ENCODE data around the gene KAZN. TPM values are rescaled to one million over a fixed set of nuclear protein-coding genes. Genes with fewer than 3 reads are reported as not detected.

KAZN gene
- total and polyA plus RNA-seq, 11 donors = 0.65 to 6.5 (median 2.3) TPM

DNA sequence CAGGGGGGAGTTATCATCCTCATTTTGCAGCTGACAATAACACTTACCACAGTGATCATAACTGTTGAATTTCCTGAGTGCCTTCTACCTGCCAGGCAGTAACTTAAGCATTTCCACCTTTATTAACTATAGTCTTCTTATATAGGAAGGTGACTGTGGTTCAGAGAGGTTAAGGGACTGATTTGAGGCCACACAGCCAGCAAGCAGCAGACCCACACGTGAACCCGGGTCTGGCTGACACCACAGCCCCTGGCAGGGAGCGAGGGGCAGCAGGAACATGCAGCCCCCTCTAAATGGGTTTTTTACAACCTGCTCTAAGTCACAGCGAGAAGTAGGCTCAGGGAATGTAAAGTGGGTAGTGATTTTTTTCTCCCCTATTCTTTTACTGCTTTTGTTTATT lies 248.2 kb downstream of the KAZN start:
- no peak overlapping the region for H3K27ac ChIP-seq
- H3K27me3 ChIP-seq = peaks cover 0 to 15% (median 0%) of the 10 kb centered on the region in 9 donors
- 77 to 86% (median 82%) methylated on average over 4 of the region's 4 CpGs for WGBS, 4 donors
- DNase-seq (no peak), ATAC-seq (no peak)
- H3K4me3 ChIP-seq = no peak overlapping the region
- H3K9me3 ChIP-seq = peaks cover 0 to 17% (median 10%) of the 10 kb centered on the region in 12 donors
- TF ChIP-seq, protein P1, sequence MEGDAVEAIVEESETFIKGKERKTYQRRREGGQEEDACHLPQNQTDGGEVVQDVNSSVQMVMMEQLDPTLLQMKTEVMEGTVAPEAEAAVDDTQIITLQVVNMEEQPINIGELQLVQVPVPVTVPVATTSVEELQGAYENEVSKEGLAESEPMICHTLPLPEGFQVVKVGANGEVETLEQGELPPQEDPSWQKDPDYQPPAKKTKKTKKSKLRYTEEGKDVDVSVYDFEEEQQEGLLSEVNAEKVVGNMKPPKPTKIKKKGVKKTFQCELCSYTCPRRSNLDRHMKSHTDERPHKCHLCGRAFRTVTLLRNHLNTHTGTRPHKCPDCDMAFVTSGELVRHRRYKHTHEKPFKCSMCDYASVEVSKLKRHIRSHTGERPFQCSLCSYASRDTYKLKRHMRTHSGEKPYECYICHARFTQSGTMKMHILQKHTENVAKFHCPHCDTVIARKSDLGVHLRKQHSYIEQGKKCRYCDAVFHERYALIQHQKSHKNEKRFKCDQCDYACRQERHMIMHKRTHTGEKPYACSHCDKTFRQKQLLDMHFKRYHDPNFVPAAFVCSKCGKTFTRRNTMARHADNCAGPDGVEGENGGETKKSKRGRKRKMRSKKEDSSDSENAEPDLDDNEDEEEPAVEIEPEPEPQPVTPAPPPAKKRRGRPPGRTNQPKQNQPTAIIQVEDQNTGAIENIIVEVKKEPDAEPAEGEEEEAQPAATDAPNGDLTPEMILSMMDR (IDR thresholded peaks at IDR 0.05) = no peak
- TF ChIP-seq POLR2A (IDR thresholded peaks at IDR 0.05) = no peak
- no peaks in the 10 kb centered on the region for H3K36me3 ChIP-seq
- no peaks in the 10 kb centered on the region for H3K4me1 ChIP-seq
- intact Hi-C loops (cut with DNase I) = no loop called here

DNA sequence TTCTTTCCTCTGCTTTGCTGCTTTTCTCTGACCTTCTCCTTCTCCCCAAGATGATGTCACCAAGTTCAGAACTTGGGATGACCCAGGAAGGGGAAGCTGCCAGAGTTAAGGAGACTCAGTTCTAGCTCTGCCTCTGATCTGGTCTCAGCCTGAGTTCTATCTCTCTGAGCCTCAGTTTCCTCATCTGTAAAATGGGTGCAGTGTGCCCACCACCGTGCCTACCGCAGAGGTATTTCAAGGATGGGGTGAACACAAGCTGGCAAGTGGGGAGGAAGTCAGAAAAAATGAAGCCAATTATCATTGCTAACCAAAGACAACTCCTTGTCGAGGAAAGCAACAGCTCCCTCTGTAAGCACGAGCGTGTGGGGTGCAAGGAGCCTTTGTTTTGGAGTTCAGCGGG lies 249.7 kb downstream of the KAZN start:
- ATAC-seq (no peak), DNase-seq (no peak)
- no peaks in the 10 kb centered on the region for H3K4me1 ChIP-seq
- H3K4me3 ChIP-seq = no peak overlapping the region
- peaks cover 0 to 22% (median 0%) of the 10 kb centered on the region in 9 donors for H3K27me3 ChIP-seq
- intact Hi-C loops (cut with DNase I) = no loop called here
- WGBS, 4 donors = 82 to 86% (median 84%) methylated on average over 6 of the region's 6 CpGs
- H3K36me3 ChIP-seq = no peaks in the 10 kb centered on the region
- H3K9me3 ChIP-seq = peaks cover 0 to 2% (median 0%) of the 10 kb centered on the region in 12 donors
- H3K27ac ChIP-seq = no peak overlapping the region
- no peak for TF ChIP-seq POLR2A (IDR thresholded peaks at IDR 0.05)
- TF ChIP-seq, protein P1 (IDR thresholded peaks at IDR 0.05) = no peak

DNA sequence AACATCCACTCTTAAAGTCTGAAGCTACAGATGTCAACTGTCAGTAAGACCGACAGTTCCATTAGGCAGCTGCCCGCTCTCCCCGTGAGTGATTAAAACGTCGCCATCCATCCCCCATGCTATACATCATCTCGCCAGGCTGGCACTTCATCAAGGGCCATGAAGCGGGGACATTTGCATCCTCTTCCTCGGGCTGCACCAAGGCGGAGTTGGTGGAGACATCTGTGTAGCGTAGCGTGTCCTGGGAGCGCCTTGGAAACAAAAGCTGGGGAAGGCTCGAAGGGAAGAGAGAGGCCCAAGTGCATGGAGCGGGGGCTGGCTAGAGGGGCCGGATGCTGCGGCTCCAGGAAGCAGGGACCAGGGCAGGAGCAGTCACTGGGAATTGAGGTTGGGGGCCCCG lies 250.1 kb downstream of the KAZN start:
- H3K4me1 ChIP-seq = no peaks in the 10 kb centered on the region
- WGBS, 4 donors = 68 to 72% (median 70%) methylated on average over 17 of the region's 17 CpGs
- DNase-seq = no peak
- ATAC-seq = no peak
- no peaks in the 10 kb centered on the region for H3K9me3 ChIP-seq
- H3K4me3 ChIP-seq = no peak overlapping the region
- H3K27me3 ChIP-seq = peaks cover 0 to 21% (median 0%) of the 10 kb centered on the region in 9 donors
- no peaks in the 10 kb centered on the region for H3K36me3 ChIP-seq
- no peak for TF ChIP-seq POLR2A (IDR thresholded peaks at IDR 0.05)
- TF ChIP-seq, protein P1 (IDR thresholded peaks at IDR 0.05) = no peak
- no peak overlapping the region for H3K27ac ChIP-seq
- intact Hi-C loops (cut with DNase I) = no loop called here

- Histone ChIP-seq H3K4me1 (no peaks in the 10 kb centered on the region), H3K36me3 (no peaks in the 10 kb centered on the region), H3K9me3 (no peaks in the 10 kb centered on the region), H3K27me3 (peaks cover 0 to 18% (median 0%) of the 10 kb centered on the region in 9 donors), H3K27ac (no peak overlapping the region), H3K4me3 (no peak overlapping the region)
- no peak for DNase-seq
- WGBS, 4 donors = 71 to 79% (median 74%) methylated on average over 8 of the region's 8 CpGs
- intact Hi-C loops (cut with DNase I) = no loop called here
- no peak for ATAC-seq
- TF ChIP-seq, protein P1 (IDR thresholded peaks at IDR 0.05) = no peak
- TF ChIP-seq POLR2A (IDR thresholded peaks at IDR 0.05) = no peak
These were observed 250.6 kb downstream of the KAZN start for GRCh38 chr1:14849038-14849437.
